ENCODE data around the gene NBL1.

DNA sequence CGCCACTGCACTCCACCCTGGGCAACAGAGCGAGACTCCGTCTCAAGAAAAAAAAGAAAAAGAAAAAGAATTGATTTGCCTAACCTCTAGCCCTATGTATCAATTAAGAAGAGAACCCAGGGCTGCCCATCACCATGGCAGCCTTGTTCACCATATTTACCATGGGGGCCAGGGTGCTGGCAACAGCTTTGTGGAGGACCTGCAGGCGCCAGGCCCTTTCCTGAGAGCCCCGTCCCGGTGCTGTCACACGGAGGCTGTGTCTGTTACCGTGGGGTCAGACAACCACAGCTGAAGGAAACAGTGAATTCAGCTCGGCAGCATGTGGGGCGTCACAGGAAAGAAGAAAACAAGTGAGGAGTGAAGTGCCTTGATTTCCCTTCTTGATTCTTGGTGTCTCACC is 6.5 kb upstream of the NBL1 start:
- TF ChIP-seq, protein P1, sequence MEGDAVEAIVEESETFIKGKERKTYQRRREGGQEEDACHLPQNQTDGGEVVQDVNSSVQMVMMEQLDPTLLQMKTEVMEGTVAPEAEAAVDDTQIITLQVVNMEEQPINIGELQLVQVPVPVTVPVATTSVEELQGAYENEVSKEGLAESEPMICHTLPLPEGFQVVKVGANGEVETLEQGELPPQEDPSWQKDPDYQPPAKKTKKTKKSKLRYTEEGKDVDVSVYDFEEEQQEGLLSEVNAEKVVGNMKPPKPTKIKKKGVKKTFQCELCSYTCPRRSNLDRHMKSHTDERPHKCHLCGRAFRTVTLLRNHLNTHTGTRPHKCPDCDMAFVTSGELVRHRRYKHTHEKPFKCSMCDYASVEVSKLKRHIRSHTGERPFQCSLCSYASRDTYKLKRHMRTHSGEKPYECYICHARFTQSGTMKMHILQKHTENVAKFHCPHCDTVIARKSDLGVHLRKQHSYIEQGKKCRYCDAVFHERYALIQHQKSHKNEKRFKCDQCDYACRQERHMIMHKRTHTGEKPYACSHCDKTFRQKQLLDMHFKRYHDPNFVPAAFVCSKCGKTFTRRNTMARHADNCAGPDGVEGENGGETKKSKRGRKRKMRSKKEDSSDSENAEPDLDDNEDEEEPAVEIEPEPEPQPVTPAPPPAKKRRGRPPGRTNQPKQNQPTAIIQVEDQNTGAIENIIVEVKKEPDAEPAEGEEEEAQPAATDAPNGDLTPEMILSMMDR (IDR thresholded peaks at IDR 0.05), result no peak
- TF ChIP-seq POLR2A (IDR thresholded peaks at IDR 0.05), result no peak
